HuH-7.5 (cell line): ENCODE measurements around the gene MACROD2.
"Not testable (repeated sequence)": the region's sequence is repeated elsewhere in the genome, so short reads cannot be mapped to it uniquely, and the experiment has no call there.

ENCODE experiments used
- DNase-seq: peaks from one replicate; pipeline ENCODE4 v3.0.0; 2011; ENCODE audit warnings: low spot score

MACROD2 gene

DNA sequence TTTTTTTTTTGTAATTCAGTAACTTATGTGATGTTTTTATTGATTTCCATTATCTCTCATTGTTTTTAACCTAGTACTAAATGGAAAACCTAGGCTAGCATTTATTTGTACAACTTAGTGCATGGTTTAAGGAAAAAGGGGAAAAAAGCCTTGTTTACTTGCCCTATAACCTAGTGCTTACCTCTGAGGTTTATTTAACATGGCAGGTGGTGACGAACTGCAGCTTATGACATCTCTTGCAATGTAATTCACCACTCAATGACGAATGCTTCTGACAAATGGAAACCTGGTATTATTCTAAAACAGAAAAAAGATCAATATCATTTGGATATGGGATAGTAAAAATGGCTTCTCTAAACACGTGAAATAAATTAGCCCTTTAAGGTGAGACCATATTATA, 960.7 kb downstream of the MACROD2 start:
- peak; percentile 31 for DNase-seq

DNA sequence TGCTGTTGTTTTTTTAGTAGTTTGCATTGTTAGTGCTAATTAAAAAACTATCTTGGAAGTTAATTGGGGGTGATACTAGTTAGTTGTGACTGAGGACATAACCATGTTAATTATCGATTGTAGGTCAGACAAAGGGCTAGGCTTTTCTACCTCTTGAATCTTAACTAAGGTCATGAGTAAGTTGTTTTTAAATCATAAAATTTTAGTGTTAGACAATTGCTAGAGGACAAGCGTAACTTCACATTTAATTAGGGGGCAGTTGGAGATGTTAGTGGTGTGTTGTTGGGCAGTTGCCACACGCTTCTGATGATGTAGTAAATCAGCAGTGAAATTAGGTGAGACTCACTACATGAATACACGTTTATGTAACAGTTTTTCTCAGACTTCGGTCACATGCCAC, 961.2 kb downstream of the MACROD2 start:
- no peak for DNase-seq

DNA sequence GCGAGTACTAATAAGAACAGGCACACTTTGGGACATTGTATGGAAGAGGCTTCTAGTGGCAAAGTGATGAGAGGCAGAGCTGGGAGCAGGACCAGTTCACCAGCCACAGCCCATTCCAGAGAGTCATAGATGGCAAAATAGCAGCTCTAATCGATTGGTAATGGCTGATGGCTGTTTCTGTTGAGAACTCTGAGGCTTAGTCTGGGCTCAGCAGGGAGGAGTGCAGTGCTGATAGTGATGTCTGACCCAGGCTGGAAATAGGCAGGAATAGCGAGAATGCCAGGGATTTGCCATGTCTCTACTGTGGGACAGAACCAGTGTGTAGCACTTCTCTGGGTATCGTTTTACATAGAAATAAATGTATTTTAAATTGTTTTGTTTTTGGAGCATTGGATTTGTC, 962.1 kb downstream of the MACROD2 start:
- no peak for DNase-seq

DNA sequence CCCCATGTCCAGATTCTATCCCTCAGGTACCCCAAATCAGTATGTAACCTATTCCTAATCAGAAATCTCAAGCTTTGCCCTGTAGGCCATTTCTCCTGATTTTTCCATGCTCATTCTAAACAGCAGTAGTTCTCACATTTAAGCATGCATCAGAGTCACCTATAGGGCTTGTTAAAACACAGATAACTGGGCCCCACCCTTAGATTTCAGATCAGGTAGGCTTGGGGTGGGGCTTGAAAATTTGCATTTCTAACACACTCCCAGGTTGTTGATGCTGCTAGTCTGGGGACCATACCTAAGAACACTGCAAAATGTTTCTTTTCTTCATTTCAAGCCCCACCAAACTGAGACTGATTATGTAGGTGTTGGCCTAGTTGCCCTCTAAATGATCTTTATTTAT, 963.3 kb downstream of the MACROD2 start:
- DNase-seq = no peak

DNA sequence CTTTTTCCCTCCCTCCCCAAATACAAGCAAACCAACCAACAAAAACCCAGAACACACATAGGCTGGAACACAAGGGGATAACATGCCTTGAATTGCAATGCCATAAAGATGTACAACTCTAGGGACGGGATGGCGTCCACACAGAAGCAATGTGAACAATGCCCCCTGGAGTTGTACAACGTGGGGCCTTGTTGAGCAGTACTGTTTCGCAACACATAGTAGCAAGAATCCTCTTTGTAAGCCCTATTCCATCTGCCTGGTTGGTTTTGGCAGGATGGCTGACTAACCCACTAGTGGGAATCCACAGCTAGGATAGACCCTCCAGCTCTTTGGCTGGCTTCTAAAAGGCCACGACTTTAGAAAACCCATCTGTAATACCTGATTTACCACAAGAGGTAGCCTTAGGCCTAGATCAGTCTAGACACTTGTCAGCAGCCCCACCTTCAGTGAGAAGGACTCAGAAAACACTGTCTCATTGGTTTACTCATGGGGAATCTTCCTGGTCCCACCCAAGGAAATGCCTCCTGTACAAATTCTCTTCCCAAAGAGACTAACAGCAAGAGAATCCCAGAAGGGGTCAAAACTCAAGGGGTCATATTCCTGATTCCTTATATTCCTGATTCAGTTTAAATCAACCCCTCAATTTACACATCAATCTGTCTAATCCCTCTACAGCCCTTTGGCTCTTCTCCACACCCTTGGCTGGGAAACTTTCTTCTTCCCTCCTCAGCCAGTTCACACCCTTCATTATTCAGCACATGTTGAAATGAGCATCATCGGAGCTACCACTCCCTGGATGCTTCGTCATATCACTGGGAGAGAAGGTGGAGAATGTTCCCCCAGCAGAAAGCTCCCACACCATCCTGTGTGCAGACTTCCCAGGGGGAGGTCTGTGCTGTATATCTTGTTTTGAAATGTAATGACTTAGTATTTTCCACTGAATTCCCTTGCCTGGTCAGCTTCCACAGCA, 964.5 kb downstream of the MACROD2 start:
- DNase-seq = no peak

DNA sequence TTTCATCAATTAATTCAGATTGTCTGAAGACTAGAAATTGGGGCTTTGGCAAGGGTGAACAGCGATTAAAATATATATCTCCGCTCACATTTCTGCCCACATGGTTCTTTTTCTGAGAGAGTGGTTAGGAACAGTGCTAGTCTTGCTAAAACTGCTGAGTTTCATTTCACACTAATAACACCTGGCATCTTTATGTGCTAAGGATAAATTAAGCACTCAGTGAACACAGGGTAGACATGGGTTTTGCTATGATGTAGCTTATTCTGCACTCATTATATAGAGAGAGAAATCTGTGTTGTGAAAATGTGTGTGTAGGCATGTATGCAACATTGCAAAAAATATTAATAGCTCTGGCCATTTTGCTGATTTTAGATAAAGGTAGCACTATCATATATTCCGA, 965.5 kb downstream of the MACROD2 start:
- DNase-seq = no peak

DNA sequence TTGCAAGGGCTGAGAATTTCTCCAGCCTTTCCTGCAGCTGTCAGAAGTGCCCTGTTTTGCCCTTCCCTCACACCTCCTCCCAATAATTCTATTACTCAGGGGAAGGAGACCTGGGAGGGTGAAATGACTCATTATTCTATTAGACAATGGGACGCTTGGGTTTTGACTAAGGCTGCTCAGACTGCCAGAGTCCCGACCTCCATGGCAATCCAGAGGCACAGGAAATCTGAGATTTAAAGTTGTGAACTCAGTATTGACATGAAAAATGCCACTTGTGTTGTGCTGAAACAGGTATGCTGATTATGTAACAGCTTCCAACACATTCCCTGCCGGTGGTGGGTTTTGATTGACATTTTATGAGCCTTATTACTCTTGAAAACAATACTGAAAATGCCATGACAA, 967.9 kb downstream of the MACROD2 start:
- DNase-seq = no peak

DNA sequence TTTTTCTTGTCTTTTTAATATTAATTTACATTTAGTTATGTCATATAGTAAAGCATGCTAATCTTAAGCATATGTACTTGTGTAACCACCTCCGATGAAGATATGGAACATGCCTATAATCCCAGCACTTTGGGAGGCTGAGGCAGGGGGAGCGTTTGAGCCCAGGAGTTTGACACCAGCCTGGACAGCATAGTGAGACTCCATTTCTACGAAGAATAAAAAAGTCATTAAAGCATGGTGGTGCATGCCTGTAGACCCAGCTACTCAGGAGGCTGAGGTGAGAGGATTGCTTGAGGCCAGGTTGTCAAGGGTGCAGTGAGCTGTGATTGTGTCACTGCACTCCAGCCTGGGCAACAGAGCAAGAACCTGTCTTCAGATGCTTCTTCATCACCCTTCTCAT, 970.9 kb downstream of the MACROD2 start:
- no peak for DNase-seq

DNA sequence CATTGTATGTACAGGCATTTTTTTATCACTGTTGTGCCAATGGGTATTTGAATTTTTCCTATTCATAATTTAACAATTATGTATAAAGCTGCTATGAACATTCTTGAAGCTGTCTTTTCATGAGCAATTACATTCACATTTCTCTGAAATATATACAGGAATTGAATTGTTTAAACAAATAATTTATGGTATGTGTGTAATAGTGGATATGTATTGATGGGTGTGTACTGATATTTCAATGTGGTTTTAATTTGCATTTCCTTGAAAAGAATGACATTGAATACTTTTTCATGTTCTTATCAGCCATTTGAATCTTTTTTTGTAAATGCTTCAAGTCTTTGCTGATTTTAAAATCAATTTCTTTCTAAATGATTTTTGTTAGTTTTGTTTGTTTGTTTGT, 971.5 kb downstream of the MACROD2 start:
- DNase-seq = no peak

DNA sequence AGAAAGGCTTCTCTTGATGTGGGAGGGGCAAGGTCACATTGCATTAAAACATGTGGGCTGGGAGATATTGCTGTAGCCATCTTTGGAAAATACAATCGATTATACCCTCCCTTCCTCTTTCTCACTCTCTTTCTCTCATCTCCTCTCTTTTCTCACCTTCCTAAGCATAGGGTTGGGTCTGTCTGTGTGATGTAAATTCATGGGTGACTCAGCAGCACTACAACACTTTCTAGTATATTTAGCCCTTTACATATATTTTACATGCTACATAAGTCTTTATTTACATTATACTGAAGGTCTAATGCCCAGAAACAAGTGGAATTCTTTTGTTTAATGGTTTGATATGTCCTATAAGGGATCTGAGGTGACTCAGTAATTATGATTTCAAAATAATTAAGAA, 976.9 kb downstream of the MACROD2 start:
- no peak for DNase-seq

DNA sequence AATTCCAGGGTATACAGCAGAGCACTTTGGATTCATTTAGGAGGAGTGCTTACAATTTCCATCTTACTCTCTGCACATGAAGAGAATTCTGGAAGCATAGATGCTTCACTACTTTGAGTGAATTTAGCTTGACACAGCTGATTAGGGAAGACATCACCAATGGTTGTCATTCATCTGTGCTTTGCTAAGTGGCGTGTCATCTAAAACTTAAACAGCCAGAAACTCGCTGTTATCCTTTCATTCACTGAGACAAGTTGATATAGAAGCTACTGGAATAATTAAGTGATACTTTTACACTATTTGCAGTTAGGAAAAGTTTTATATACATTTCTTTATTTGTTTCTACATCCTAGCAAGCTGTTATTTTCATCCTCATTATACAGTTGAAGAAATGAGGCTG, 977.4 kb downstream of the MACROD2 start:
- no peak for DNase-seq

DNA sequence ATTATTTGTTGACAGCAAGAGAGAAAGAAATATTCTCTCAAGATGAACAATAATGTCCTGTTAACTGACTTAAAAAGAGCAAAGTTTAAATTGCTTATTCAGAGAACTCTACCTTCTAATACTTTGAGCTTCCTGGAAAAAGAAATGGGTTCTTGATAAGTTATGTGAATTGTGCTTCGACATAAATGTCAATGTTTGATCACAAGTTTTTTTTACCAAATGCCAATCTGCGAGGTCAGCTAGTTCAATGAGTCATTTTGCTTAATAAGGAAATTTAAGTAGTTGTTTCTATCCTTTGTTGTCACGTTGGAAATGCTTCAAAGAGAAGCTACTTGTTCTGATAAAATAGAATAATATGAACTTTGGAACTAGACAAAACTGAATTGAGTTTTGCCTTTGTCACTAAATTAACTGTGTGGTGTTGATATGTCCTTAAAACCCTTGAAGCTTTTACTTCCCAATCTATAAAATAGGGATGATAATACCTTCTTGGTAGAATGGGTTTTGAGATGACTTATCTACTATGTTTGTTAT, 984.2 kb downstream of the MACROD2 start:
- no peak for DNase-seq

DNA sequence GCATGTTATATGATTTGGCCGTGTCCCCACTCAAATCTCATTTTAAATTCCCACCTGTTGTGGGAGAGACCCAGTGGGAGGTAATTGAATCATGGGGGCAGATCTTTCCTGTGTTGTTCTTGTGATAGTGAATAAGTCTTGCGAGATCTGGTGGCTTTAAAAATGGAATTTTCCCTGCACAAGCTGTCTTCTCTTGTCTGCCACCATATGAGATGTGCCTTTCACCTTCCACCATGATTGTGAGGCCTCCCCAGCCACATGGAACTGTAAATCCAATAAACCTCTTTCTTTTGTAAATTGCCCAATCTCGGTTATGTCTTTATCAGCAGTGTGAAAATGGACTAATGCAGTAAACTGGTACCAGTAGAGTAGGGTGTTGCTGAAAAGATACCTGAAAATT, 986.2 kb downstream of the MACROD2 start:
- DNase-seq = not testable (repeated sequence)

DNA sequence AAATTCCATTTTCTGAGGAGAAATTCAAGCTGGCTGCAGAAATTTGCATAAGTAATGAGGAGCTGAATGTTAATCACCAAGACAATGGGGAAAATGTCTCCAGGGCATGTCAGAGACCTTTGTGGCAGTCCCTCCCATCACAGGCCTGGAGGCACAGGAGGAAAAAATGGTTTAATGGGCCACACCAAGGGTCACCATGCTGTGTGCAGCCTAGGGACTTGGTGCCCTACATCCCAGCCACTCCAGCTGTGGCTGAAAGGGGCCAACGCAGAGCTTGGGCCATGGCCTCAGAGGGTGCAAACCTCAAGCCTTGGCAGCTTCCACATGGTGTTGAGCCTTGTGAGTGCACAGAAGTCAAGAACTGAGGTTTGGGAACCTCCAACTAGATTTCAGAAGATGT, 987.0 kb downstream of the MACROD2 start:
- DNase-seq = not testable (repeated sequence)

DNA sequence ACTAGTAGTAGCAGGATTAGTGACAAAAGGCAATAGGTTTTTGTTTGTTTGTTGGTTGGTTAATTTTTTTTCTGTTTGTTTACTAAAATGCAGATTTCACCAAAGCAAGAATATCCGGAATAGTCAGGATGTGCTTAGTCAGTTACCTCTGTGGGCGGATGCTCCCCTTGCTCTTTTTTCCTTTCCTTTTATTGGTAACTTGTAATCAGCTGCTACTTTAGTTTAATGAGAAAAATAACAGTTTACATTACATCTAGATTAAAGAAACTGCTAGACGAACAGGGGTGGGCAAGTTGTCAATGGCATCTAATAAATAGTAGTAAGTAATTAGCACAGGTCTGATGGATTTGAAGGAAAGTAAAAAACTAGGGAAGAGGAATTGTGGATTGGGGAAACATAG, 989.0 kb downstream of the MACROD2 start:
- DNase-seq = no peak

DNA sequence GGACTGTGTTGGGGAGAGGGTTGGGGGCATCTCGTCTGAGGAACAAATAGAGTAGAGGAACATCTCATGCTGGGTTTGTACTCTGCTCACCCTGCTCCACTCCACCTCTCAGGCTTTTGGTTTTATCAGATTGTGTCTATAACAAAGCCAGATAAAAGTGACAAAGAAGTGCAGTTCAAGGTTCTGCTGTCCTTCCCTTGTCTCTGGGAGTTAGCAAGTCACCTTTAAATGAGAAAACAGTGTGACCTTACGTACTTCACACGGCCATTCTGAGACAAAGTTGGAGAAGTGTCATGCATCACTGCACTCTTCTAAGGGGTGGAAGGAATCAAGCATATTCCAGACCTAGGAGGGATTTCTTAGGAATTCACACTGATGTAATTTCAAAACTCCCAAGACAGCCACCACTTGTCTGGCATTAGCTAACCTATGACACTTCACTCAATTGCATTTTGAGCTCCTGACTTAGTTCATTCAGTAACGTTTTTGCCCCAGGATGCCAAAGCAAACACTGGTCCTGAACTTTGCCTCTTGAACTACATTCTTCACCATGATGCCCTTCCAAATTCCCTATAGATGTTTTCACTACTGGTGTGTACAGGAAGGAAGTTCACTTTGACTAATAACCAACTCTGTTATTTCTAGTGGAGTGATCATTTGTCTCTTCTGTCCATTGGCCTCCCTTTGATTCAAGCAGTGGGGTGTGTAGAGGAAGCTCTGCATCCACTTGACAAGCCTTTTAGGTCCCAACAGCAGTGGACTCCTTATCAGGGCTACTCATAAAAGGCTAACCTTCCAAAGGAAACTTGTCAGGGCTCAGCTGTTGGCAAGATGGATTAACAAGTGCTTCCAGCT, 989.7 kb downstream of the MACROD2 start:
- DNase-seq = peak; percentile 47

DNA sequence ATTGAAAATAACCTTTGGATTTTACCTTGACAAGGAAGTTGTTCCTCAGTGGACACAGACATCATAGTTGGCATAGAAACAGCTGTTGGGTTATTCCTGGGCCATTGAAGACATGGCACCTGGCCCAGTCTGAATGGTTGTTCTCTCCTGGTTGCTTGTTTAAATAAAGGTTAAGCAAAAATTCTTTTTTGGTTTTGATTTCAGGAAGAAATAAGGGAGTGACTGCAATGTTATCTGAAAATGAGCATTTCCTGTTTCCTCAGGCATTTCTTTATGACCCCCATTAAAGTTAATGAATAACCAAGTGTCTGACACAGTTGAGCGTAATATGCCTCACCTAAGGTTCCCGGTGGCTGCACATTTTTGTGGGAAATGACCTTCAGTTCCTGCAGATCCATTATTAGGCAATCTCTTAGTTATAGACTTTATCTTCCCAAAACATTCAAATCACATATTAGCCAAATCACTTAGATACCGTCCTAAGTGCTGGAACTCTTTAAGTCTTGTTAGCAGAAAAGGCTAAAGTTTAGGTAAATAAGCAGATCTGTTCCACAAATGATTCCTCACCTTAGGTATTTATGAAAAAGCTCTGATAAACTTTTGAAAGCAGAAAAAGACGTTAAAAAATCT, 990.8 kb downstream of the MACROD2 start:
- peak; percentile 66 for DNase-seq

DNA sequence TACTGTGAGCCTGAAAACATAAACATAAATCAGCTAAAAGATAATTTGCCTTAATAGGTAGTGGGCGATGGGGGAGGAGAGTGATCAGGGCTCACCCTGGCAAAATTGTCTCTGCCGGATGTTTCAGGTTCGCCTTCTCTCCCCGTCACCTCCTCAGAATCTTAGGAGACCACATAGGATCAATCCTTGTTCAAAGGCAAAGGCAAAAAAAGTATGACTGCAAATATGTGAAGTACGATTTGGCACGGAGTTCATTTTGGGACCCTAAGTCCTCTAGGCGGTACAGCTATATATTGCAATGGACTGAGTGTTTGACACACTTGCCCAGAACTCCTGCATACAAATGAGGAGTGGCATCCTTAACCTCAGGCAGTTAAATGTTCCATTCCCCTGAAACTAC, 991.3 kb downstream of the MACROD2 start:
- no peak for DNase-seq

DNA sequence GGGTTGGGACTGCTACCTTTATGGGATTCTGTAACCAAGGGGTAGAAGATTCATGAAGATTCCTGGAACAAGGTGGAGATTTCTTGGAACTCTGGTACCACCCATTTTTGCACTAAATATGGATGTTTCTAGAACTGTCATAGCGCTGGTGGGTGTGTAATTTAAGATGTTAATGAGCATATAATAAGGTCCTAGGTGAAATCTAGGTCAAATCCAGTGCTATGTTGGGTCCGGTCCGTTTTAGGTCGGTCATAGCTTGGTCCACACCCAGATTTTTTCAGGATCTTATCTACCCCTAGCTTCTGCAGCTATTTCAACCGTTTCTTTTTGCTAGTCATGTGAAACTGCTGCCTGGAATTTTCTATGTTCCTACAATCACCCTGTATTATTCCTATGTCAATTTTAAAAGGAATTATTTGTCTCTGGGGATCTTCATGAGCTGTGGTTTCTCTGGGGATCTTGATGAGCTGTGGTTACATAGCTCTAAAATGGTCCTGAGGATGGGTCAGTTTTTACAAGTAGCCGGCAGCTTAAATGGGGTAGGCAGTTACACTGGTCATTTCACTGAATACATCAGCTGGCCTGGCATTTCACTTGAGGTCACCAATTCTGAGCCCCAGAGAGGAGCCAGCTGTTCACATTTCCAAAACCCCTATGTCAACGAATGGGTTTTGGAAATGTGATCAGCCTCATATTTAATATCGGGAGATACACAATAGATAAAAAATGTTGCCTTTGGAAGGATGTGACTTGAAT, 994.4 kb downstream of the MACROD2 start:
- no peak for DNase-seq

DNA sequence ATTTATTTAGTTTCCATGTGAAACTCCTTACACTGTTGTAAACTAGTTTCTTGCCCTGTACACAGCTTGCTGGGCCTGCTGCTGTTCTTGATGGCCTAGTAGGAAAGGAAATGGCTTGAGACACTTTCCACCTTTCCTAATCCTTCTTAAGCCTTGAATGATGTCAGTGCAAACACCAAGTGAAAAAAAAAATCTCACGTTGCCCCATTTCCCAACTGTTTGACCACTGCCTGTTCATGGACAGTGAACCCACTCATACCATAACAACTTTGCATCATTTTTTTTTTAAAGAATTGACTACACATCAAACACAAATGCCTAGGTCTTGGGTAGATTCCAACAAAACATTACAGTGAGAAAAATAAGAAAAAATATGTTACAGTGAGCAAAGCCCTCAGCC, 995.7 kb downstream of the MACROD2 start:
- DNase-seq = no peak

DNA sequence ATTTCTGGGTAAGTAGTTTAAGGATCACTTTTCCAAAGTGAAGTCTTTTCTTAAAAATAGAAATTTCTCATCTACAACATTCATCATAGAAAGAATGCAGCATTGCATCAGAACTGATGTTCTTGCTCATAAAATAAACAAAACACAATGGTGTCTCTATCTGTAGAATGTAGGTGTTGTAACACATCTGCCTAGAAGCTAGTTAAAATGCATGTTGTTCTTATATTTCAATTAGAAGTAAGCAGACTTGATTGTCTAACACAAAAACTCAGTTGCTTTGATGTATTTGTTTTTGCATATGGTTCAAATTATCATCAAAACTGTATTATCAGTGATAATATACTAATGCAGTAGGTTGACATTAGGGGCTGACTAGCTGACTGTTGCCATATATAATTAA, 996.8 kb downstream of the MACROD2 start:
- peak; percentile 29 for DNase-seq

DNA sequence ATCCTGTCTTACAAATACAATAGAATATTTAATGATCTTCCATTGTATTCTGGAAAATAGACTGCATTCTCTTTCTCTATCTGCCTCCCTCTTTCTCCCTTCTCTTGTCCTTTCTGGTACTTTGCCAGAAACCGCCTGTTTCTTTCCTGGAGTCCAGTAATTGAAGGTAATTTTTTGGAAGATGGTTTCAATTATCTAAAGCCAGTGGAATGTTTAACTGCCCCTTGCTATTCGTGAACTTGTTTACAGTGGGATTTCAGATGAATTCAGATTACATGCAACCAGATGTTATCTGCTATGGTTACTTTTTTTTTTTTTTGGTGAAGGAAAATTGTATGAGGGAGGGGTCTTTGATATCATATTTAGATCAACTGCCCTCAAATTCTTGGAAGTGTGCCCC, 997.6 kb downstream of the MACROD2 start:
- no peak for DNase-seq
